Chondrocyte (in vitro differentiated cells): ENCODE data around the gene SRP68. TPM values are rescaled to one million over a fixed set of nuclear protein-coding genes. Genes with fewer than 3 reads are reported as not detected.

ENCODE experiments used
- DNase-seq: peaks from one replicate; pipeline ENCODE4 v3.0.0; 2021; ENCODE audit warnings: mixed read lengths, low spot score
- H3K27ac Mint-ChIP-seq: one replicate; pipeline ENCODE4 v1.8.0; 2021; ENCODE audit warnings: mild to moderate bottlenecking, moderate library complexity, mixed read lengths; ENCODE audit not compliant: unreplicated experiment
- H3K27me3 Mint-ChIP-seq: 2 replicates; pipeline ENCODE4 v1.8.0; 2021; ENCODE audit warnings: low read depth, mixed read lengths
- H3K36me3 Mint-ChIP-seq: 2 replicates; pipeline ENCODE4 v1.8.0; 2021; ENCODE audit warnings: low read depth, mixed read lengths
- H3K4me1 Mint-ChIP-seq: 2 replicates; pipeline ENCODE4 v1.8.0; 2021; ENCODE audit warnings: low read depth, mild to moderate bottlenecking, mixed read lengths
- H3K4me3 Mint-ChIP-seq: one replicate; pipeline ENCODE4 v1.8.0; 2021; ENCODE audit warnings: mild to moderate bottlenecking, moderate library complexity, mixed read lengths; ENCODE audit not compliant: unreplicated experiment
- H3K9me3 Mint-ChIP-seq: 2 replicates; pipeline ENCODE4 v1.8.0; 2021; ENCODE audit warnings: low read depth, mixed read lengths
- total RNA-seq: library from RNA; stranded (reverse); gene quantifications from 3 replicates; pipeline ENCODE4 v1.2.1, GENCODE V29; 2021
- TF ChIP-seq, protein P1 (sequence below): fragments of 200-600 bp; sonication (generic); IDR thresholded peaks from 2 replicates; pipeline ENCODE4 v1.5.0; 2021; ENCODE audit warnings: antibody characterized with exemption, mild to moderate bottlenecking, moderate library complexity

Gene SRP68
- total RNA-seq, 1 donor from 2014 or later = 63.0 TPM

DNA sequence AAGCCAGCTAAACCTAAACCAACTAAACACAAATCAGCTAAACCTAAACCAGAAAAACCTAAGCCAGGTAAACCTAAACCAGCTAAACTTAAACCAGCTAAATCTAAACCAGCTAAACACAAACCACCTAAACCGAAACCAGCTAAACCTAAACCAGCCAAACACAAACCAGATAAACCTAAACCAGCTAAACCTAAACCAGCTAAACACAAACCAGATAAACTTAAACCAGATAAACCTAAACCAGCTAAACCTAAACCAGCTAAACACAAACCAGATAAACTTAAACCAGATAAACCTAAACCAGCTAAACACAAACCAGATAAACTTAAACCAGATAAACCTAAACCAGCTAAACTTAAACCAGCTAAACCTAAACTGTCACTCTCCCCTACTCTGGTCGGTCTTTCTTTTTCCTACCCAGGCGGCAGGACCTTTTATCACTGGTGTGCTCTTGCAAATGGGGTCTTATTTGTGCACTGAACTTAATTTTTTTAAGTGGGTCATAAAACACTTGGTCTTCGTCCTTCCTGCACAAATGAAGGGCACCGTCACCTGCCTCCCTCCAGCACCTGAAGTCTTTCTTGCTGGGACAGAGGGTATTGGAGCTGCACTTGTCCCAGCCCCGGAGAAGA lies 52.4 kb downstream of the SRP68 start:
- no peaks in the 10 kb centered on the region for H3K36me3 Mint-ChIP-seq
- DNase-seq = no peak
- no peak overlapping the region for H3K4me3 Mint-ChIP-seq
- TF ChIP-seq, protein P1, sequence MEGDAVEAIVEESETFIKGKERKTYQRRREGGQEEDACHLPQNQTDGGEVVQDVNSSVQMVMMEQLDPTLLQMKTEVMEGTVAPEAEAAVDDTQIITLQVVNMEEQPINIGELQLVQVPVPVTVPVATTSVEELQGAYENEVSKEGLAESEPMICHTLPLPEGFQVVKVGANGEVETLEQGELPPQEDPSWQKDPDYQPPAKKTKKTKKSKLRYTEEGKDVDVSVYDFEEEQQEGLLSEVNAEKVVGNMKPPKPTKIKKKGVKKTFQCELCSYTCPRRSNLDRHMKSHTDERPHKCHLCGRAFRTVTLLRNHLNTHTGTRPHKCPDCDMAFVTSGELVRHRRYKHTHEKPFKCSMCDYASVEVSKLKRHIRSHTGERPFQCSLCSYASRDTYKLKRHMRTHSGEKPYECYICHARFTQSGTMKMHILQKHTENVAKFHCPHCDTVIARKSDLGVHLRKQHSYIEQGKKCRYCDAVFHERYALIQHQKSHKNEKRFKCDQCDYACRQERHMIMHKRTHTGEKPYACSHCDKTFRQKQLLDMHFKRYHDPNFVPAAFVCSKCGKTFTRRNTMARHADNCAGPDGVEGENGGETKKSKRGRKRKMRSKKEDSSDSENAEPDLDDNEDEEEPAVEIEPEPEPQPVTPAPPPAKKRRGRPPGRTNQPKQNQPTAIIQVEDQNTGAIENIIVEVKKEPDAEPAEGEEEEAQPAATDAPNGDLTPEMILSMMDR = no peak
- no peaks in the 10 kb centered on the region for H3K9me3 Mint-ChIP-seq
- H3K27ac Mint-ChIP-seq = no peak overlapping the region
- H3K27me3 Mint-ChIP-seq = peaks cover 4% of the 10 kb centered on the region
- H3K4me1 Mint-ChIP-seq = no peaks in the 10 kb centered on the region

GRCh38 chr17:76018801-76019200 lies 53.5 kb downstream of the SRP68 start:
- Mint-ChIP-seq H3K4me3 (no peak overlapping the region), H3K36me3 (no peaks in the 10 kb centered on the region), H3K27me3 (peaks cover 4% of the 10 kb centered on the region), H3K27ac (no peak overlapping the region), H3K4me1 (peaks cover 4% of the 10 kb centered on the region), H3K9me3 (no peaks in the 10 kb centered on the region)
- TF ChIP-seq, protein P1 = no peak
- DNase-seq = no peak

DNA sequence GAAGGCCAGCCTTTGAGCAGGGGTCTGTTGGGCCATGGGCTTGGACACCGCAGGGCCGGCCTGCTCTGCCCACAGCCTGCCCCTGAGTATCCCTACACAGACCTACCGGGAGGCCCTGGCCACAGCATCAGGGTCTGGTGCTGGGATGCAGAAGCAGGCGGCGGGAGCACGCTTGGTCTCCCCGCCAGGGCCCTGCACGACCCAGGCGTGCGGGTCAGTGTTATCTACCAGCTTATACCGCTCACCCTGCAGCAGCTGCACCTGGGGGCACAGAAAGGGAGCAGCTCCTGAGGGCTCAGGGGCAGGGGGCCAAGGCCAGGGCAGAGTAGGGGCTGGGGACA lies 54.0 kb downstream of the SRP68 start:
- H3K27me3 Mint-ChIP-seq = peaks cover 4% of the 10 kb centered on the region
- no peaks in the 10 kb centered on the region for H3K9me3 Mint-ChIP-seq
- no peak overlapping the region for H3K27ac Mint-ChIP-seq
- TF ChIP-seq, protein P1 = no peak
- H3K4me1 Mint-ChIP-seq = peaks cover 5% of the 10 kb centered on the region
- H3K36me3 Mint-ChIP-seq = no peaks in the 10 kb centered on the region
- DNase-seq = no peak
- H3K4me3 Mint-ChIP-seq = no peak overlapping the region

DNA sequence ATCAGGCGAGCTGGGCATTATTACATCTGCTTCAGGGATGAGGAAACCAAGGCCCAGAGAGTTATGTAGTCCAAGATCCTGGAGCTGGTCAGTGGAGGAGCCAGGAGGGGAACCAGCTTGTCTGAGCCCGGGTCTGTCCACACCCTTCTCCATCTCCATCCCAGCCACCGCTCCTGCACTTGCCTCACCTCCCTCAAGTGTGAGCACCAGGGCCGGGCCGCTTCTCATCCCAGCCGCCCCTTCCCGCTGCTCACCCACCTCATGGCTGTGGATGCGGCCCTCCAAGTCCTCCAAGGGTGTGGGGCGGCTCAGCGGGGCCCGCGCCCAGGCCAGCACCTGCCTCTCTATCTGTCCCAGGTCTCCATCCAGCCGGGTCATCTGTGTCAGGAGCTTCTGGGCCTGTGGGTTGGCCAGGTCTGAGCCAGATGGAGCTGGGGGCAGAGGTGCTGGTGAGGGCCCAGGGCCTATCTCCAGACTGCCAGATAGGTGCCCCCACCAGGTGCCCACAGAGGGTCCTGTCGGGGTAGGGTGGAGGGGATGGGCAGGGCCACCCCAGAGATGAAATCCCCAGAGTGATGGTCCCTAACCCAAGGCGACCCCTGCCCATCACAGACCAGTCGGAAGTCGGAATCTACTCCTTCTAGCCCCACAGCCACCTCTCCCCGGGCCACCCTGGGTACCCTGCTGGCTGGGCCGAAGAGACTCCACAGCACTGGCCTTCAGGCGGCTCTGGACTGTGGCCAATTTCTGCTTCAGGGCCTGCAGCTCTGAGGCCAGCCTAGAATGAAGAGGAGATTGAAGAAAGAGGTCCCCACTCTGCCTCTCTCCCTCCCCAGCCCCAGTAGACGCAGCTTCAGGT lies 54.6 kb downstream of the SRP68 start:
- no peak overlapping the region for H3K4me3 Mint-ChIP-seq
- no peak for DNase-seq

DNA sequence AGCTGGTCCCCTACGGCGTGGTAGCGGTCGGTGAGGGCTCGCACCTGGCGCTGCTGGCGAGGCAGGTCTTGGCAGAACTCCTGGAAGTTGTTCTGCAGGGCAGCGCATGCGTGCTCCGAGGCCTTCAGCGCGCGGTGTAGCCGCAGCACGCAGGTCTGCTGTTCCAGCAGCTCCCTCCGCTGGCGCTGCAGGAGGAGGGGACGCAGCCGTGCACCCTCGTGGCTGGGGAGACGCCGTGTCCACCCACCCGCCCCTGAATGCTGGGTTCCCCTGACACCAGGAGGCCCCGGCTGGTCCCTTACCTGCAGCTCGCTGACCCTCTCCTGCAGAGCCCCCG lies 57.4 kb downstream of the SRP68 start:
- H3K27me3 Mint-ChIP-seq = peaks cover 4% of the 10 kb centered on the region
- H3K27ac Mint-ChIP-seq = no peak overlapping the region
- DNase-seq = no peak
- H3K9me3 Mint-ChIP-seq = no peaks in the 10 kb centered on the region
- TF ChIP-seq, protein P1 = no peak
- peaks cover 5% of the 10 kb centered on the region for H3K4me1 Mint-ChIP-seq
- H3K4me3 Mint-ChIP-seq = no peak overlapping the region
- H3K36me3 Mint-ChIP-seq = no peaks in the 10 kb centered on the region

More for the DNA sequence above, 54.6 kb downstream of the SRP68 start:
- H3K27me3 Mint-ChIP-seq = peaks cover 4% of the 10 kb centered on the region
- H3K27ac Mint-ChIP-seq = no peak overlapping the region
- peaks cover 5% of the 10 kb centered on the region for H3K4me1 Mint-ChIP-seq
- TF ChIP-seq, protein P1 = no peak
- no peaks in the 10 kb centered on the region for H3K9me3 Mint-ChIP-seq
- no peaks in the 10 kb centered on the region for H3K36me3 Mint-ChIP-seq
